AG09309 (cell line): ENCODE measurements around the gene SREBF1.
A peak's percentile ranks its signal among the peaks of the same experiment; 100 is the strongest.

Experiments
- DNase-seq: peaks from one replicate; pipeline ENCODE4 v3.0.0-alpha.2; 2010; ENCODE audit warnings: low read depth
- H3K4me3 ChIP-seq: 2 replicates; pipeline ENCODE4 v1.5.1; 2011; ENCODE audit warnings: mild to moderate bottlenecking, low read depth, low read length, moderate library complexity; ENCODE audit not compliant: control insufficient read depth
- TF ChIP-seq, protein P1 (sequence below): IDR thresholded peaks from 2 replicates; pipeline ENCODE4 v1.5.1; 2011; ENCODE audit warnings: mild to moderate bottlenecking, low read depth, low read length, inconsistent platforms; ENCODE audit not compliant: insufficient read depth, control insufficient read depth; ENCODE audit errors: missing control alignments

SREBF1 gene

DNA sequence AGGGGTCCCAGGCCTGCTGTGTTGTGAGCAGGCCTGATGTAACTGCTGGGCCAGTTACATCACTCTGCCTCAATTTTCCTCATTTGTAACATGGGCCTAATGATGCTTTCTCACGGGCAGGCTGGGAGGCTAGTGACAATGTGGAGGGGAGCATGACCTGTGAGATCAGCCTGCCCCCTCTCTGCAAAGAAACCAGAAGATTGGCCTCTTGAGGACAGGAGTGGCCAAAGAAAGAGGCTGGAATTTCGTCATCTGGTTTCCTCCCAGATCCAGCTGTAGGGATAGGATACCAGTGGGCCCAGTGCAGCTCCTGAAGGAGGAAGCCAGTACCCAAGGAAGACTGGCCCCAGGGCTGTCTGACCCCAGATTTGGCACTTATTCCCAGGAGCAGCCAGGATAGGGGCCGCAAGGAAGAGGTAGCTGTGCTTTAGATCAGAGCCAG is 615 bp upstream of the SREBF1 start:
- H3K4me3 ChIP-seq, result peak overlapping the region; percentile 68
- TF ChIP-seq, protein P1, sequence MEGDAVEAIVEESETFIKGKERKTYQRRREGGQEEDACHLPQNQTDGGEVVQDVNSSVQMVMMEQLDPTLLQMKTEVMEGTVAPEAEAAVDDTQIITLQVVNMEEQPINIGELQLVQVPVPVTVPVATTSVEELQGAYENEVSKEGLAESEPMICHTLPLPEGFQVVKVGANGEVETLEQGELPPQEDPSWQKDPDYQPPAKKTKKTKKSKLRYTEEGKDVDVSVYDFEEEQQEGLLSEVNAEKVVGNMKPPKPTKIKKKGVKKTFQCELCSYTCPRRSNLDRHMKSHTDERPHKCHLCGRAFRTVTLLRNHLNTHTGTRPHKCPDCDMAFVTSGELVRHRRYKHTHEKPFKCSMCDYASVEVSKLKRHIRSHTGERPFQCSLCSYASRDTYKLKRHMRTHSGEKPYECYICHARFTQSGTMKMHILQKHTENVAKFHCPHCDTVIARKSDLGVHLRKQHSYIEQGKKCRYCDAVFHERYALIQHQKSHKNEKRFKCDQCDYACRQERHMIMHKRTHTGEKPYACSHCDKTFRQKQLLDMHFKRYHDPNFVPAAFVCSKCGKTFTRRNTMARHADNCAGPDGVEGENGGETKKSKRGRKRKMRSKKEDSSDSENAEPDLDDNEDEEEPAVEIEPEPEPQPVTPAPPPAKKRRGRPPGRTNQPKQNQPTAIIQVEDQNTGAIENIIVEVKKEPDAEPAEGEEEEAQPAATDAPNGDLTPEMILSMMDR, result no peak
- no peak for DNase-seq

DNA sequence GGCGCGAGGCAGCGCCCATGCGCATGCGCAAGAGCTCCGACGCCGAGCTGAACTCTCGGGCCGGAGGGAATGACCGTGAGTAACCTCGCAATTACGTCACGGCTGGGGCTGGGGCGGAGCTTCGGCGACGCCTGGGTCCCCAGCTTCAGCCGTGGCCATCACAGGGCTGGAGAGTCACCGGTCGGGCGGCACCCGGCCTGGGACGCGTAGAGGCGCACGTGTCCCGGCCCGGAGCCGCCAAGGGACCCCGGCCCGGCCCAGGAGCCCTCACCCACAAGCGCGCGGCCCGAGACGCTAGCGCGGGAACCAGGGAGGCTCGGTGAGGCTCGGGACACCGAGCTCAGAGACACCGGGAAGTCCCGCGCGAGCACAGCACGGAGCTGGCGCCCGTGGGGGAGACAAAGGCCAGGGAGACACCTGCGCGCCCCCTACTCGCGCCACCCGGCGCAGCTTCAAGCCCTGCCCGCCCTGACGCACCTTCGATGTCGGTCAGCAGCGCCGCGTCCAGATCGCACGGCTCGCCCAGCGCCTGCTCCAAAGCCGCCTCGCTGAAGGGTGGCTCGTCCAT is 452 bp downstream of the SREBF1 start:
- DNase-seq, result peak; percentile 67
- TF ChIP-seq, protein P1, result no peak
- H3K4me3 ChIP-seq, result peak overlapping the region; percentile 68

DNA sequence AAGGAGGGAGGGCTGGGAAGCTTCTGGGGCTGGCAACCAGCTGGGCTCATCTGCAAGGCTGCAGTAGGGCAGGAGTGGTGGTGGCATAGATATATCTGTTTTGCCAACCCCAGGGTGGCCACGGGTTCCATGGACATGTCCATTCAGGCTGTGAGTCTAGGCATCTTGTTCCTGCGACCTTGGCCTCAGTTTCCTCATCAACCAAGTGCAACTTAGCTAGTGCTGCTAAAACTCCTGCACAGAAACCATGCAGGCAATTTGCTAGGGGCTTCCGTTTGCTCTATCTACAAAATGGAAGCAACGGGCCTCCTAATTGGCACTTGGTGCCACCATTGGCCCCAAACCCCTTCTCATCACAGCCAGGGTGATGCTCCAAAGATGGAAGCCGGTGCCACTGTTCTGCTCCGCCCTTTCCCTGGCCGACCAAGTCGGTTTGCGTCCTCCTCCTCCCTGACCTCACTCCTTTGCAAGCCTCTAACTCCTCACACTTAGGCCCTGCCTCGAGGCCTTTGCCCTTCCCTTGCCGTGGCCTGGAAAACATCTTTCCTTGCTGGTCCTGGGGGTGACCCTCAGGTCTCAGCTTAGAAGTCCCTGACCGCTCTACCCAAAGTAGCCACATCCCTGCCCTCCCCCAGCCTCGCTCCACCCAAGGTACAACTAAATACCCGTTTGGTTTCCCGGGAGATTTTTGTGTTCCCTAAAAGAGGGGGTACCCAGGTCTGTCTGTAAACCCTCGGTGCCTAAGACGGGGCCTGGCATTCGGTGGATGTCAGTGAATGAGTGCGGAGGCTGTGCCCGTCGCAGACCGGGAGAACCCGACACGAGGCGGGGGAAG is 1.2 kb downstream of the SREBF1 start:
- H3K4me3 ChIP-seq, result peak overlapping the region; percentile 68
- TF ChIP-seq, protein P1, result no peak
- no peak for DNase-seq

DNA sequence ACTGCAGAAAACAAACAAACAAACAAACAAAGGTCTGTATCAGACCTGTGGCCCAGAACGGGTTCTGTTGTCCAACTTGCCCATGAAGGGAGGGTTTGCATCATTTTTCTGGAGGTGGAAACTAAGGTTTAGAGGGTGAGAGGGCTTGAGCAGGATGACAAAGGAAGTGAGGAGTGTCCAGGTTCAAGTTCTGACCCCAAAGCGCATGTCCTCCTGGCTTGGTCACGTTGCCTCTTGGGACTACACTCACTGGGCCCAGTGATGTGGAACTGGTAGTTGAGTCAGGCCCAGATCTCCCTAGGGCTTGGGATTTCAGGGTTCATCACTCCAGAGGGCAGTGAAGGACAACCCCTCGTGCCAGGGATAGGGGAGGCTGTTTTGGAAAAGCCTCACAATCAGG is 1.8 kb downstream of the SREBF1 start:
- no peak overlapping the region for H3K4me3 ChIP-seq
- no peak for DNase-seq
- TF ChIP-seq, protein P1, result no peak

DNA sequence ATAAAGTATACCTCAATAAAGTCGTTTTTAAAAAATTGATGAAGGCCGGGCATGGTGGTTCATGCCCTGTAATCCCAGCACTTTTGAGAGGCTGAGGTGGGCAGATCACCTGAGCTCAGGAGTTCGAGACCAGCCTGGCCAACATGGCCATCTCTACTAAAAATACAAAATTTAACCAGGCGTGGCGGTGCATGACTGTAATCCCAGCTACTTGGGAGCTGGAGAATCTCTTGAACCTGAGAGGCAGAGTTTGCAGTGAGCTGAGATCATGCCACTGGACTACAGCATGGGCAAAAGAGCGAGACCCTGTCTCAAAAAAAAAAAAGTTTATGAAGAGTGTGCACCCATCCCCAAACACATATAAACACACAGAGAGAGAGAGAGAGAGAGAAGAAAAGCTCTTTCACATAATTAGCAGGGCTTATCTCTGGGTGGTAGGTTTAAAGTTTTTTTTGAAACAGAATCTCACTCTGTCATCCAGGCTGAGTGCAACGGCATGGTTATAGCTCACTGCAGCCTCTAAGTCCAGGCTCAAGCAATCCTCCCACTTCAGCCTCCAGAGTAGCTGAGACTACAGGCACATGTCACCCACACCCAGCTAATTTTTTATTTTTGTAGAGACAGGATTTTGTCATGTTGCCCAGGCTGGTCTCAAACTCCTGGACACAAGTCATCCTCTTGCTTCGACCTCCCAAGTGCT is 3.0 kb downstream of the SREBF1 start:
- H3K4me3 ChIP-seq, result no peak overlapping the region
- TF ChIP-seq, protein P1, result no peak
- no peak for DNase-seq

DNA sequence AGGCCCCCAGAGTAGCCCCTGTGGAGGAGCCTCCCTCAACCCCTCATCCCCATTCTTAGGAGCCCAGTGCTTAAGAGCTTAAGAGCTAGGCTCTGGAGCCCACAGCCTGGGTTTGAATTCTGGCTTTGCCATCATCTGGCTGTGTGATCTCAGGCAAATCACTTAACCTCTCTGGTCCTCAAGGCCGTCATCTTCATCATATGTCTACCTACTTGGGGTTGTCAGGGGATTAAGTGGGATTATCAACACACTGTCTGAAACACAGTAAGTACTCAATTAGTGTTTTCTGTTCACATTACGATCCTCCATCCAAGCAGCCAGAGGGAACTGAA is 4.8 kb downstream of the SREBF1 start:
- no peak for DNase-seq
- H3K4me3 ChIP-seq, result no peak overlapping the region
- TF ChIP-seq, protein P1, result no peak
